Measurements from ENCODE around the gene ZSCAN22.
"Not testable (repeated sequence)": the region's sequence is repeated elsewhere in the genome, so short reads cannot be mapped to it uniquely, and the experiment has no call there.

Gene ZSCAN22

DNA sequence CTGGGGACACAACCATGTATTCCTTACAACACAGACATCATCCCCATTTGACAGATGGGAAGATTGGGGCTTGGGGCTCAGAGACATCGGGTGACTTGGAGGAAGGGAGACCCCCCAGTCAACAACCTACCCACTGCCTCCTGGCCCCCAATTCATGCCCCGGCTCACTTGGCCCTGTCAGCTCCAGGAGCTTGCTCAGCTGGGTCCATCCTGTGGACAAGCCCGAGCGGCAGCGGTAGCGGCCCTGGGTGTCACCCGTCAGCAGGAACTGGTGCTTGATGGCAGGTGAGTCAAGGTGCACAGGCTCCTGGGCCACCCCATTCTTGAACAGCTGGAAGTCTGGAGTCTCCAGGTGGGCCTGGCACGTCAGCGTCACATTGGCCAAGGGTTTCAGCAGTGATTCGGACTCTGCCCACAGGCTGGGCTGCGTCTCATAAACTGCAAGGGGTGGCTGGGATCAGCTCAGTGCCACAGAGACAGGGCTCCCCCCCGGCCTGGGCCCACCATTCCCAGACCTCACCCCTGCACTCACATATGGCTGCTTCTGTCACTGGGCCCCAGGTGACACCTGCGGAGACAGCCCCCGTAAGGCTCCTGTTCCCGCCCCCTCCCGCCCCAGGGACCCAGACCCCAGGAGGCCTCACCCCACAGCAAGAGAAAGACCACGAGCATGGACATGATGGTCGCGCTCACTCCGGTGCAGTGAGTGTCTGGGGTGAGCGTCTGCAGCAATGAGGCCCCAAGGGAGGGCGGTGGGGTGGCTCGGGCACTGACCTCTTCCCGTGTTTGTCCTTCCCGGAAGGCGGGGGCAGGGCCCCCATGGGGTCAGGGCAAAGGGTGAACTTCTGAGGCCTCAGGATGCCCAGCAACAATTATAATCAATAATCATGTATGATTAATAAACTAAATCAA is 26.2 kb downstream of the ZSCAN22 start, which contains the start of gene A1BG:
TSS of gene A1BG (minus strand) at position 733 of the 912 bp plus-strand sequence. CDS start at position 678, 55 bp downstream.
- no peak for FAIRE-seq

DNA sequence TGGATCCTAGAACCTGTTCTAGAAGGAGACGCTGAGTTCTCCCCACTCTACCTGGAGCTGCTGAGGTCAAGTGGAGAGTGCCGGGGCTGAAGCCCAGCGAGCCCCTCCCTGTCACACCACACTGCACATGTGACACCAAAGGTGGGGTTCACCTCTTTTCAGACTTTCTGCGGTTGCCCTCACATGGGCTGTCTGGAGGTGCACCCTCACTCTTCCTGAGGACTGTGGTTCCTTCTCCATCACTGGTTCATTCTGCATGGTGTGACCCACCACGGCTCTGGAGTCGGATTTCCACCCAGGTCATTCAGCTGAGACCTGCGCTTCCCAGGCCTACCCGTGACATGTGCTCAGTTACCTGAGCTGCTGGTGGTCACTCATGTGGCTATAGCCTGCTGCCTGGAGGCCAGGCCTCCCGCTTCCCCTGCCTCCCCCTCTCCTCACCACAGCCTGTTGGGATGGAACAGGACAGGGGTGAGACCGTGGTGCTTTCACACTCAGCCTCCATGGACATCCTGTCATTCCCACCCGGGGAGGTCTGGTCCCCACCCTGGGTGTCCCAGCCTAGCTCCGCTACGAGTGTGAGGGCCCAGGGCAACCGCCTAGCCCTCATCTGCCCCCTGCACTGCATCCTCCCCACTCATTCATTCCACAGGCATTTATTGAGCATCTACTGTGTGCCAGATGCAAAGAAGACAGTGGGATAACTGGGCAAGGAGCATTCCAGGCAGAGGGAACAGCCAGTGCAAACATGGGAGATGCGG is 27.1 kb downstream of the ZSCAN22 start:
- FAIRE-seq = no peak

DNA sequence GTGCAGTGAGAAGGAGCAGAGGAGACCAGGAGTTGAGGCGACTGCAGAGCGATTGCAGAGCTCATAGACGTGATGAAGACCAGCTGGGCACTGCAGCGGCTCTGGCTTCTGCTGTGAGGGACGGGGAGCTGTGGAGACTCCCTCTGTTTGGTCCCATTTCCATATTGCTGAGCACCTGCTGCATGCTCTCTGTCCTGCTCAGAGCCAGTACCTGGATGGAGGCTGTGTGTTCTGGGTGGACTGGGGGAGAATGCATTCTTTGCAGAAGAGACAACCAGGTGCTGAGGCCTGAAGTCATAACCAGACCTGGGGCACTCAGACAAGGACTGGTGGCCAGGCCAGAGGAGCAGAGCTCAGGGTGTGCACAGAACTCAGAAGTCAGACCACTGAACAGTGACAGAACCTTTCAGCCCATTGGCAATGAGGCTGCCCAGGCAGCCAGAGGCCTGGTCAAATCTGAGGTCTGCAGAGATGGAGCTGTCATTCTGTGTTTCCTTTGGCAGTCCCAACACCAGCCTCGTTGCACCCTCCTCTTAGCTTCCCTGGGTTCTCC is 27.8 kb downstream of the ZSCAN22 start:
- FAIRE-seq = no peak

DNA sequence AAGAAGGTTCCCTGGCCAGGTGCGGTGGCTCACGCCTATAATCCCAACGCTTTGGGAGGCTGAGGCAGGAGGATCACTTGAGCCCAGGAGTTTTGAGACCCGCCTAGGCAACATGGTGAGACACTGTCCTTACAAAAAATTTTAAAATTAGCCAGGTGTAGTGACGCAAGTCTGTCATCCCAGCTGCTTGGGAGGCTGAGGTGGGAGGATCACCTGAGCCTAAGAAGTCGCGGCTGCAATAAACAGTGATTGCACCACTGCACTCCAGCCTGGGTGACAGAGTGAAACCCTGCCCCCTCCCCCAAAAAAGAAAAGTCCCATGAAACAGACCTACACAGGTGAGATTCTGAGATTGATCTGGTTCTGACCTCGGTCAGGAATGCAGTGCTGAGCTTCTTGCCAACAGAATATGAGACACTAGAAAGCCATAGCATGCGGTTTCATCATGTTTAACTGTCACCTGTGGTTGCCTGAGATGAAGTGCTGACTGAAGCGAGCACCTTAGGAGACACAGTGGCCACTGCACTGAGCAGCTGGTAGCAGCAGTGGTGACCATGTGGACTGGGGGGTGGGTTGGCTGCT is 28.5 kb downstream of the ZSCAN22 start:
- no peak for FAIRE-seq

DNA sequence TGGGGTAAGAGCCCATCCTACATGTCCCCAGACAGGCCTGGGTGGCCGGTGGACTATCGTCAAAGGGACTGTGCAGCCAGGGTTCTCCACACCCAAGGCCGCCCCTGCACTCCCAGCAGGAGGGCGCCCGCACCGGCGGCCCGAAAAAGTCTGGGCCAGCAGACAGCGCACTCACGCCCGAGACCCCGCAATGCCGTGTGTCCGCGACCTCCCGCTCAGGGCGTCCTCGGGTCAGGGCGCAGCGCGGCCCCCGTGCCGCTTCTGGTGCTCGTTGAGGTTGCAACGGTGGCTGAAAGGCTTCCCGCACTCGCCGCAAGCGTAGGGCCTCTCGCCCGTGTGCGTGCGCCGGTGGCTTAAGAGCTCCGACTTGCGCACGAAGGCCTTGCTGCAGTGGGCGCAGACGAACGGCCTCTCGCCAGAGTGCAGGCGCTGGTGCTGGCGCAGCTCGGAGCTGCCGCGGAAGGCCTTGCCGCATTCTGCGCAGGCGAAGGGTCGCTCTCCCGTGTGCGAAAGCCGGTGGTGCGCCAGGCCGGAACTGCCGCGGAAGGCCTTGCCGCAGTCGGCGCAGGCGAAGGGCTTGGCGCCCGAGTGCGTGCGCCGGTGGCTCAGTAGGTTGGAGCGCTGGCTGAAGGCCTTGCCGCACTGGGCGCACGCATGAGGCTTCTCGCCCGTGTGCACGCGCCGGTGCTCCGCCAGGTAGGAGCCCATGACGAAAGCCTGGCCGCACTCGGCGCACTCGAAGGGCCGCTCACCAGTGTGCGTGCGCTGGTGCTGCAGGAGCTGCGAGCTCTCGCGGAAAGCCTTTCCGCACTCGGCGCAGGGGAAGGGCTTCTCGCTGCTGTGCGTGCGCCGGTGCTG is 29.3 kb downstream of the ZSCAN22 start:
- FAIRE-seq = no peak

DNA sequence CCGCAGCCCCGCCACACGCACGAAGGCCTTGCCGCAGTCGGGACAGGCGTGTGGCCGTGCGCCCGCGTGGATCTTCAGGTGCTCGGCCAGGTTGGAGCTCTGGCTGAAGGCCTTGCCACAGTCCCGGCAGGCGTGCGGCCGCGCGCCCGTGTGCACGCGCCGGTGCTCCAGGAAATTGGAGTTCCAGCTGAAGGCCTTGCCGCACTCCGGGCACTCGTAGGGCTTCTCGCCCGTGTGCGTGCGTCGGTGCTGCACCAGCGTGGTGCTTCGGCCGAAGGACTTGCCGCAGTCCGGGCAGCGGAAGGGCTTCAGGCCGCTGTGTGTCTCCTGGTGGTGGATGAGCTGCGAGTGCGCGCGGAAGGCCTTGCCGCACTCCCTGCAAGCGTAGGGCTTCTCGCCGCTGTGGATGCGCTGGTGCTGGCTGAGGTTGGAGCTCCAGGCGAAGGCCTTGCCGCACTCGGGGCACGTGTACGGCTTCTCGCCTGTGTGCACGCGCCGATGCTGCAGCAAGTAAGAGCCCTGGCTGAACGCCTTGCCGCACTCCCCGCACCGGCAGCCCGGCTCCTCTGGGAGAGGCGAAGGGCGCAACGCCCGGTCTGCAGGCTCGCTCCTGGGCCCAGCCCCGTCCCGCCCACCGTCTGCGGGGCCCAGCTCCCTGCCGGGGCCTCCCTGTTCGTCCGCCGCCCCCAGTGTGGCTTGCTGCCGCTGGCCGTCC is 30.1 kb downstream of the ZSCAN22 start:
- FAIRE-seq = no peak

DNA sequence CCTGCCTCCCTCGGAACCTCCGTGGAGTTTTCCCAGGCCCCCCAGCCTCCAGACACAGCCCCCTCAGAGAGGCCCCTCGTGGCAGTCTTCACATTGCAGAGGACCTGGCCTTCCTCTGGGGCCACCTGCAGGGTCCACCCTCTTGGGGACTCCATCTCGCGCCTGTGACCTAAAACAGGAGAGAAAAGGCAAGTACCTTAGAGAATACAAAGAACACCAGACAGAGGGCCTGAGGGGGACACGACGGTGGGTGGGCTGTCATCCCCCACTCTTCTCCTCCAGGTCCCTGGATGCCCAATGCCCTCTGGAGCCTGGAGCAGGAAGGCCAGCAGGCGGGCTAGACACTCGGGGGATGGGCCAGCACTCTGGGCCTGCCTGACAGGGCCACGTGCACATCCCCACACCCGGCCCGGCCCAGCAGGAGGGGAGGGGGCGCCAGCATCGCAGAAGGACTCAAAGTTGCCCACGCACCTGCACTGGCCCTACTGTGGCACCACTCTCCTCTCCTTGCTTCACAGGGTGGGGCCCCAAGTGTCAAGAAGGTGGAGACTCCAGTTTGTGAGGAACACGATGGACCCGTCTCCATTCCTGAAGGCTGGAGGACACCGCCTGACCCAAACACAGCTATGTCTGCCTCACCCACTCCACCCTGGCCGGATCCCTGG is 30.8 kb downstream of the ZSCAN22 start:
- no peak for FAIRE-seq

DNA sequence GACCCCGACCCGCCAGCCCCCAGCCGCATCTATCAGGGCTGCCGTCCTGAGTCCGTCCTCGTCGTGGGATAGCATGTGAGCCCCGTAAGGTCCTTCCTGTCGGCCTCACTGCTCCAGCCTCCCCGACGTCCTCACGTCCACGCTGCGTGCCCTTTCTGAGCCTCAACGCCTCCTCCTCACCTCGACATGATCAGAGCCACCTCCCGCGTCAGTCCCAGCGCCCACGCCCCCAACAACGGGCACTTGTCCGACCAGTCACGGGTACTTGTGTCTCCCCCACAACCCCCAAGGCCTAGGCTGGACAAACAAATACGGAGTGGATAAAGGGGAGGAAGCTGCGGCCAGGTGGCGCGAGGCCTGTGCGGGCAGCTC is 35.1 kb downstream of the ZSCAN22 start:
- FAIRE-seq = no peak

DNA sequence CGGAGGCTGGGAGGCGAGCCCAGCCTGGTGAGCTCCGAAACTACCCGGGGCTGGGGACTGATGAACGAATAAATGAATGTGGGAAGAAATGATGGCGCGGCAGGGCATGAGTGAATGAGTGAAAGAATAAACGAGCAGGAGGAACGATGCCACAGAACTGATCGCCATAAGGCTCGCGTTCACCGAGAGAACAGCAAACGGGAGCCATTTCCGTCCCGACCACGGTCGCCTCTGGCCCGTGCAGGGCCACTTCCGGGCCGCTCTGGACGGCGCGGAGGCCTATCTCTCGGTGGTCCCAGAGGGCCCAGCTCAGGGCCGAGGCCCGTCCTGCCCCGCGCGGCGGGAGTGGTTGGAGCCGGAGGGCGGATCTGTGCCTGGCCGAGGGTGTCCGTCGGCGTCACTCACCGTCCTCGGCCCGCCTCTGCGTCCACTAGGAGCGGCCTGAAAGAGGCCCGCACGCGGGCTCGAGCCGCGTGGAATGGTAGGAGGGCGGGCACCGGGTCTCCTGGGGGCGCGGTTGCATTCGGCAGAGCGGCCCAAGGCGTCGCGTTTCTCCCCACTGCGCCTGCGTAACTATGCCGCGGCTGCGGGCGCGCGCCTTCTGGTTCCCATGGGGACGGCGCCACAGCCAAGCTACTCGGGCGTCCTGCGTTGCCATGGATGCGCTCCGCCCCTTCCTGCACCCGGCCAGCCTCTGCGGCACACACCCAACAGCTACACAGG is 35.6 kb downstream of the ZSCAN22 start, which contains the start of gene ZNF497:
TSS of gene ZNF497 (minus strand) at position 480 of the 723 bp plus-strand sequence. CDS start 5,116 bp downstream, outside the sequence.
- FAIRE-seq = peak; percentile 56

DNA sequence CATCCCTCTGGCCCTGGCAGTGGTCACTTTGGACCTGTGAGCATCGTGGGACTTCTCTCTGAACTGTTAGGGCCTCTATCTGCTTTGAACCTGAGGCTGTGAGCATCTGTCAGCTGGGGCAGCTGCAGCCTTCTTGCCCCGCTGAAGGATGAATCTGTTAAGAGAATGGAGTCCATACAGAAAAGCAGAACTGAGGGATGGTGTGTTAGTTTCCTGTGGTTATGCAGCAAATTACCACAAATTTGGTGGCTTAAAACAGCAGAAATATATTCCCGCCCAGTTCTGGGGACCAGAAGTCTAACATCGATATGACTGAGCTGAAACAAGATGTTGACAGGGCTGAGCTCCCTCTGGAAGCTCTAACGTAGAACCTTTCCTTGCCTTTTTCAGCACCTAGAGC is 37.4 kb downstream of the ZSCAN22 start:
- no peak for FAIRE-seq

DNA sequence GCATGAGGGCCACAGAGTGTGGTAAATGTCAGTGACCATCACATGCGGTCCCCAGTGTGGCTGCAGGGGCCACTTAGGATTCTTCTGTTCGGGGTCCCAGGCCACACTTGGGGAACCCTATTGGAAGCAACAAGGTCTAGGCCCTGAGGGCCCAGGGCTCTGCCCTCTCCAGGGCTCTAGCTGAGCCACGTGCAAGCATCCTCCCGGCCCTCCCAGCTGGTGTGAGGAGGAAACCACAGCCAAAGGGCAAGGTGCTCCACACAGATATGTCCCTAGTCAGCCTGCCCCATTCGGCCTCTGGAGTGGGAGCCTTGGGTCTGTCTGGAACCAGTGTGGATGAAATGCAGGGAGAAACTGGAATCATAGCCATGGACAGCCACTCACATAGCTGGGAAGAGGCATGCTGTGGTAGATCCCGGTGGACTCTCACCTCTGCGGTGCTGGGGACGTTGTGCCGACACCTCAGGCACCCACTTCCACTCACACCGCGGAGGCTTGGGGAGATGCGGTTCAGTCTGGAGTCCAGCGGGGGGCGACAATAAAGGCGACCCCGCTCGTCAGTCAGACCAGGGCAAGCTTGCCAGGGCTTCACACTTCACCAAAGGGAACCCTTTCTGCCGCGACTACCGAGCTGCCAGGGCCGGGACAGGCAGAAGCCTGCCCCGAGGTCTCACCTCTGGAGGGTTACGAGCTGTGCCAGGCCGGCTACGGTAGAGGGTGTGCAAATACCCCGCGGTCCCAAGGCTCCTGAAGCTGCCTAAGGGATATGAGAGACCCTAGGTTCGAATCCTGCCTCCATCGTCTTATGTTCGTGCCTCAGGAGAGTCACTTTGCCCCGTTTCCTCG is 40.0 kb downstream of the ZSCAN22 start:
- FAIRE-seq = no peak

DNA sequence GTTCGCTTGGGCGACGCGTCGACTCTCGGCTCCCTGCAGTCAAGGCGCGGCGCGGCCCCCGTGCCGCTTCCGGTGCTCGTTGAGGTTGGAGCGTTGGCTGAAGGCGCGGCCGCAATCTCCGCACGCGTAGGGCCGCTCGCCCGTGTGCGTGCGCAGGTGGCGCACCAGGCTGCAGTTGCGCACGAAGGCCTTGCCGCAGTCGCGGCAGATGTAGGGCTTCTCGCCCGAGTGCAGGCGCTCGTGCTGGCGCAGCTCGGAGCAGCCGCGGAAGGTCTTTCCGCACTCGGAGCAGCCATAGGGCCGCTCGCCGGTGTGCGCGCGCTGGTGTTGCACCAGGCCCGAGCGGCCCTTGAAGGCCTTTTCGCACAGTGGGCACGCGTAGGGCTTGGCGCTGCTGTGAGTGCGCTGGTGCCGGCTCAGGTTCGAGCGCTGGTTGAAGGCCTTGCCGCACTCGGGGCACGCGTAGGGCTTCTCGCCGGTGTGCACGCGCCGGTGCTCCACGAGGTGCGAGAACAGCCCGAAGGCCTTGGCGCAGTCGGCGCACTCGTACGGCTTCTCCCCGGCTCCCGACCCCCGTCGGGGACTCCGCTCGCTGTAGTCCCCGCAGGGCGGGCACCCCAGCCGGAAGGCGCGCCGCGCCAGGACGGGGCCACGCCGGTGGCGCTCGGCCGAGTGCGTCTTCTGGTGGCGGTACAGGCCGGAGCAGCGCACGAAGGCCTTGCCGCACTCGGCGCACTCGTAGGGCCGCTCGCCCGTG is 41.1 kb downstream of the ZSCAN22 start:
- FAIRE-seq = no peak

DNA sequence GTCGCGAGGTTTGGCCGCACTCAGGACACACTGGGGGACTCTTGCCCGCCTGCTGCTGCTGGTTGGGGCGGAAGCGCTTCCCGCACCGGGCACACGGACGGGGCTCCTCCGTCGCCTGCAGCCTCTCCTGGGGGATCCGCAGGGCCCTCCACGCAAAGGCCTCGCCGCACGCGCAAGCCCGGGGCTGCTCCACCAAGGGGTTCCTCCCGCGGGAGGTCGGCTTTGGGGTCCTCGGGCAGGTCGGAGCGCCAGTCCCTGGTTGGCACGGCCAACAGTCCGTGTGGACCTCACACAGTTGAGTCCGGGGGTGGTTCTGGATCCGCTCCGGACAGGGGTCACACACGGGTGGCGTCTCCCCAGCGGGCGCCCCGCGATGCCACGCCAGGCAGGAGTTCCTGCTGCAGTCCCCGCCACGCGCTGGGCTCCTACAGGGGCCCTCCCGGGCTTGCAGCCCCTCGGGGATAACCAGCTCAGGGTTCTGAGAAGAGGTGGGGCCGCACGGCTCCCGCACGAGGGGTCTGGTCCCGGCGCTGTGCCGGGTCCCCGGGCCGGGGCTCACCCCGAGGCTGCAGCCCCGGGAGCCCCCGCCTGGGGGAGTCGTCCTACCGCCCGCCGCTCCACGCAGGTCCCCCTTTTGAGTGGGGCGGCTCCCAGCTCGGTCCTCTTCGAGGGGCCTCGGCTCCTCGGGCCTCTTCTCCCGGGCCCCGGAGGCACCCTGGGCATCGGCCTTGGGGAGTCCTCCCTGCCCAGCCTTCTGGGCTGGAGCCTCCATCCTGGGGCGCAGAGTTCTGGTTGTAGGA is 42.0 kb downstream of the ZSCAN22 start:
- no peak for FAIRE-seq

DNA sequence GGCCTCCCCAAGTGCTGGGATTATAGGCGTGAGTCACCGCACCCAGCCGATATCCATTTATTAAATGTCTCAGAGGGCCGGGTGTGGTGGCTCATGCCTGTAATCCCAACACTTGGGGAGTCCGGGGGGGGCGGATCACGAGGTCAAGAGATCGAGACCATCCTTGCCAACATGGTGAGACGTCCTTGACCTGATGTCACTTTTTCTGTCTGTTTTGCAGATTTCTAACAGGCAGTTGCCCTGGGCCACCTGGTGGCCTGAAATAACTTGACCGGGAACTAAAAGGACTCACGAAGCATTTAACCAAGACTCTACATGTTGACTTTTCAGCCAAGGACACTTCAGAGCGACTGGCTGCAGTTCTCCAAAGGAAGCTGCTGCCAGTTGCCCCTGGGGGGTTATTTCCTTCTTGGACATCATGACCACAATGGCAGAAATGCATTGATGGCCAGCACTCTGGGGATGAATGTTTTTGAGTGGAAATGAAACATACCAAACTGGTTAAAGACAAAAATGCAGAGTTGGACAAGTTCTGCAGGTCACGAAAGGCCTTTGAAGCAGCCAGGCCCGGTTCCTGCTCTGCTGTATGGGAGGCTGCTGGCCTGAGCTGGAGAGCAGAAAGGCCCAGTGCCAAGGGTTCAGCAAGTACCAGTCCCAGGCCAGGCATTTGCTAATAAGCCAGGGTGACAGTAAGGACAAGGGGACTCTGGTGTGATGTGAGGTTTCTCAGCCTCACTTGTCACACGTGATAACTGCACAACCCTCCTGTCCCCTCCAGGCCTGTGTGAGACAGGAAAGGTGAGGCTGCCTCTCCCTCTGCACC is 45.7 kb downstream of the ZSCAN22 start:
- no peak for FAIRE-seq

DNA sequence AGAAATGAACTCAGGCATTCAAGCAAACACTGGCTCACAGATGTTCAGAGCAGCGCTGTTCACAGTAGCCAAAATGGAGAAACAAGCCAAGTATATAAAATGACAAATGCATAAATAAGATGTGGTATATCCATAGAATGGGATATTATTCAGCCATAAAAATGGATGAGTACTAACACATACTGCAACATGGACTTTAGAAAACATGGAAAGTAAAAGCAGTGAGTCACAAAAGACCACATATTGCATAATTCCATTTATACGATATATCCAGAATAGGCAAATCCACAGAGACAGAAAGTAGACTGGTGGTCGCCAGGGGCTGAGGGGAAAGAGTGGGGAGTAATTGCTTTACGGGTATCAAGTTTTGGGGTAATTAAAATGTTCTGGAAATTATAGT is 47.4 kb downstream of the ZSCAN22 start:
- FAIRE-seq = no peak

DNA sequence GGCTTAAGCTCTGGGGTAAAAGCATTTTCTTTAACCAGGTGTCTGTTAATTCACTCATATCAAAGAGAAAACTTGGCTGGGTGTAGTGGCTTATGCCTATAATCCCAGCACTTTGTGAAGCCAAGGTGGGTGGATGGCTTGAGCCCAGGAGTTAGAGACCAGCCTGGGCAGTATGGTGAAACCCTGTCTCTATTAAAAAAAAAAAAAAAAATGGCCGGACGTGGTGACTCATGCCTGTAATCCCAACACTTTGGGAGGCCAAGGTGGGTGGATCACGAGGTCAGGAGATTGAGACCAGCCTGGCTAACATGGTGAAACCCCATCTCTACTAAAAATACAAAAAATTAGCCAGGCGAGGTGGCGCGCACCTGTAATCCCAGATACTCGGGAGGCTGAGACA is 49.9 kb downstream of the ZSCAN22 start:
- FAIRE-seq = not testable (repeated sequence)

DNA sequence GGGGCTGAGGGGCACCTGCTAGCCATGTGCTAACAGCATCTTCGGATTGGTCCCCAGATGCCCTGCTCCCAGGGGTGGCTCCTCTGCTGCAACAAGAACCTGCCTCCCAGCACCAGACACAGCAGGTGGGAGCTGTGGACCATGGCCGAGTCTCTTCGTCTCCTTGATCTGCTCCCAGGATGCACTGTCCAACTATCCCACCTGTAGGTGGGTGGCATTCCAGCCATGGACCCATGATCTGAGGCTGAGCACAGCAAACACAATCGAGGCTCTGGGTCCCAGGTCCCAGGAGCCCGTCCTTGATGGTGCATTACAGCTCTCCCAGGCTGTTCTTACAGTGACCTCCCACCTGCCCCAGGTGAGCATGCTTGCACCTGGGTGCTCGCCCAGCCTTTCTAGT is 52.5 kb downstream of the ZSCAN22 start:
- FAIRE-seq = no peak

Data from islet of Langerhans (tissue), 1 donor.